PC-9 (cell line): ENCODE data around the gene IFI27L2.

Source experiments
- EZH2 ChIP-seq: fragments of 200-600 bp; sonication (generic); IDR thresholded peaks from 2 replicates; pipeline ENCODE4 v1.8.0; 2017; ENCODE audit warnings: antibody characterized with exemption, low read depth
- TF ChIP-seq, protein P1 (sequence below): fragments of 200-600 bp; sonication (generic); conservative IDR thresholded peaks from 2 replicates; pipeline ENCODE4 v1.6.1; 2017; ENCODE audit warnings: mixed run types, antibody characterized with exemption, mild to moderate bottlenecking, moderate library complexity

DNA sequence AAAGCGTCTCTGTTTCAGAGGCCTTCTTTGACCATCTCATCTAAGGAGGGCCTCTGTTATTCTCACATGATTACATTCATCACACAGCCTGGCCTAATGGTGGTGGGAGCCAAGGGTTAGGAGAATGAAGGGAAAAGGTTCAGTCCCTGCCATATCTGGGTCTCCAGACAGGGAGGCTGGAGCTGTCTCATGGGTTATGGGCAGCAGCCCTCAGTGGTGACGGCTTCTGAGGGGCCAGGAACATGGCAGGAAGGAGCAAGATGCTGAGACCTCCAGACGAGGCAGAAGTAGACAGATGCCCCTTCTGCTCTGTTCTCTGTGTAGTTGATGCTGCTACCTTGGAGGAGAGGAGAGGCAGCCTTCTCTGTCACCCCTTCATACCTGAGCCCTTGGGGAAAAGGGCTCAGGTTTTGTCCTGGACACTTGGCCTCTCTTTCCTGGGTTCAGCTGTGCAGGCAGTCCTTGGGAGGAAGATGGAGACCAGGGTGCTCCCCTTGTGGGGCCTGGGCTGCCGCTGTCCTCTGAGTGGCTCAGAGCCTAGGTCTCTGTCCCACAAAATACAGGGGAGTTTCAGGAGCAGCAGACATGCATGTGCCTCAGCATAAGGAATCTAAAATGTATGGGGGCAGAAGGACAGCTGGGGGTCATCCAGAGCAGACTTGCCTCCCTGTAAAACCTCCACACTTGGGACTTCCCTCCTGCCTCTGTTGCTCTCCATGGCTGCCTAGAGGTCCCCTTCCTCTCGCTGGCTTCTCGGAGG lies 3.6 kb downstream of the IFI27L2 start:
- TF ChIP-seq, protein P1, sequence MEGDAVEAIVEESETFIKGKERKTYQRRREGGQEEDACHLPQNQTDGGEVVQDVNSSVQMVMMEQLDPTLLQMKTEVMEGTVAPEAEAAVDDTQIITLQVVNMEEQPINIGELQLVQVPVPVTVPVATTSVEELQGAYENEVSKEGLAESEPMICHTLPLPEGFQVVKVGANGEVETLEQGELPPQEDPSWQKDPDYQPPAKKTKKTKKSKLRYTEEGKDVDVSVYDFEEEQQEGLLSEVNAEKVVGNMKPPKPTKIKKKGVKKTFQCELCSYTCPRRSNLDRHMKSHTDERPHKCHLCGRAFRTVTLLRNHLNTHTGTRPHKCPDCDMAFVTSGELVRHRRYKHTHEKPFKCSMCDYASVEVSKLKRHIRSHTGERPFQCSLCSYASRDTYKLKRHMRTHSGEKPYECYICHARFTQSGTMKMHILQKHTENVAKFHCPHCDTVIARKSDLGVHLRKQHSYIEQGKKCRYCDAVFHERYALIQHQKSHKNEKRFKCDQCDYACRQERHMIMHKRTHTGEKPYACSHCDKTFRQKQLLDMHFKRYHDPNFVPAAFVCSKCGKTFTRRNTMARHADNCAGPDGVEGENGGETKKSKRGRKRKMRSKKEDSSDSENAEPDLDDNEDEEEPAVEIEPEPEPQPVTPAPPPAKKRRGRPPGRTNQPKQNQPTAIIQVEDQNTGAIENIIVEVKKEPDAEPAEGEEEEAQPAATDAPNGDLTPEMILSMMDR = no peak
- TF ChIP-seq EZH2 = no peak
